Measurements from ENCODE around the gene MAP3K10.

DNA sequence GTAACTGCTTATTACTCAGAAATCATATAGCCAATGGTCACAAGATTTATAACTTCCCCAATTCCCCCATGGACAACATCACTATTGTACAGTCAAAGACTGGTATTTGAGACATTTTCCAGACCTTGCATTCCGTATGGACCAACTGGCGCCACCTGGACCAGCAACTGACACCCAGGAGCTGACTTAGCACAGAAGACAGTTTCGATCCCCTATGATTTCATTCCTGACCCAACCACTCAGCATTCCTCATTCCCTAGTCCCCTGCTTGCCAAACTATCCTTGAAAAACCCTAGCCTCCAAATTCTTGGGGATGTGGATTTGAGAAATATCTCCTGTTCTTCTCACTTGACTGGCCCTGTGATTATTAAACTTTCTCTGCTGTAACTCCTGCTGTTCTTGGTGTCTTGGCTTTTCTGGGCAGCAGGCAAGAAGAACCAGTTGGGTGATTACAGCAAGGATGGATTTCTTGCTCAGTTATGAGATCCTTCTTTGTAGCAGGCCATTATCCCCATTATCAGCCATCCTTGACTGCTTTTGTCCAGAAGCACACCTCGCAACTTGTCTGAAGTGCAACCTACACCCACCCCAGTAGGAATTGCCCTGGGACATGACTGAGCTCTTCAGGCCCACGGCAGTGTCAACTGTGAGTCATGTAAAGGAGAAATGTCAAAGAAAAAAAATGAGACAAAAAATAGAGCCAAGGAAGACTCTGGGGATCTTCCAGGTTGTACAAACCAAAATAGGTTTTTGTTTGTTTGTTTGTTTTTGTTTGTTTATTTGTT lies 13.7 kb upstream of the MAP3K10 start:
- TF ChIP-seq, protein P1, sequence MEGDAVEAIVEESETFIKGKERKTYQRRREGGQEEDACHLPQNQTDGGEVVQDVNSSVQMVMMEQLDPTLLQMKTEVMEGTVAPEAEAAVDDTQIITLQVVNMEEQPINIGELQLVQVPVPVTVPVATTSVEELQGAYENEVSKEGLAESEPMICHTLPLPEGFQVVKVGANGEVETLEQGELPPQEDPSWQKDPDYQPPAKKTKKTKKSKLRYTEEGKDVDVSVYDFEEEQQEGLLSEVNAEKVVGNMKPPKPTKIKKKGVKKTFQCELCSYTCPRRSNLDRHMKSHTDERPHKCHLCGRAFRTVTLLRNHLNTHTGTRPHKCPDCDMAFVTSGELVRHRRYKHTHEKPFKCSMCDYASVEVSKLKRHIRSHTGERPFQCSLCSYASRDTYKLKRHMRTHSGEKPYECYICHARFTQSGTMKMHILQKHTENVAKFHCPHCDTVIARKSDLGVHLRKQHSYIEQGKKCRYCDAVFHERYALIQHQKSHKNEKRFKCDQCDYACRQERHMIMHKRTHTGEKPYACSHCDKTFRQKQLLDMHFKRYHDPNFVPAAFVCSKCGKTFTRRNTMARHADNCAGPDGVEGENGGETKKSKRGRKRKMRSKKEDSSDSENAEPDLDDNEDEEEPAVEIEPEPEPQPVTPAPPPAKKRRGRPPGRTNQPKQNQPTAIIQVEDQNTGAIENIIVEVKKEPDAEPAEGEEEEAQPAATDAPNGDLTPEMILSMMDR (conservative IDR thresholded peaks at IDR 0.05; ENCODE audit: low read depth, low read length): no peak
- no peak for TF ChIP-seq SMC3 (IDR thresholded peaks at IDR 0.05; ENCODE audit: low read depth, low read length)
- TF ChIP-seq POLR2A (IDR thresholded peaks at IDR 0.05; ENCODE audit: low read depth, low read length): no peak
- no peak for TF ChIP-seq CEBPB (IDR thresholded peaks at IDR 0.05; ENCODE audit: low read depth, low read length)
- TF ChIP-seq RAD21 (IDR thresholded peaks at IDR 0.05; ENCODE audit: low read length): no peak
- TF ChIP-seq, protein P2, sequence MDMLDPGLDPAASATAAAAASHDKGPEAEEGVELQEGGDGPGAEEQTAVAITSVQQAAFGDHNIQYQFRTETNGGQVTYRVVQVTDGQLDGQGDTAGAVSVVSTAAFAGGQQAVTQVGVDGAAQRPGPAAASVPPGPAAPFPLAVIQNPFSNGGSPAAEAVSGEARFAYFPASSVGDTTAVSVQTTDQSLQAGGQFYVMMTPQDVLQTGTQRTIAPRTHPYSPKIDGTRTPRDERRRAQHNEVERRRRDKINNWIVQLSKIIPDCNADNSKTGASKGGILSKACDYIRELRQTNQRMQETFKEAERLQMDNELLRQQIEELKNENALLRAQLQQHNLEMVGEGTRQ (IDR thresholded peaks at IDR 0.05; ENCODE audit: low read depth, low read length): no peak
